Esophagus squamous epithelium (tissue), 5 donors: ENCODE results near the gene CALHM3. TPM values are rescaled to one million over a fixed set of nuclear protein-coding genes. Genes with fewer than 3 reads are reported as not detected.

Experiments
- DNase-seq: peaks from one replicate; lab custom pipeline; 2025; lab: John Stamatoyannopoulos, UW
- H3K27ac ChIP-seq, 4 donors: fragments of 200-600 bp; sonication (generic); one replicate each; pipeline ENCODE4 v1.5.1; 2016 to 2019; ENCODE audit warnings: mild to moderate bottlenecking in 1 of 4
- H3K27me3 ChIP-seq, 4 donors: fragments of 200-600 bp; sonication (generic); 1 replicate in 3 of 4; 2 replicates in 1 of 4; pipeline versions ENCODE4 v1.5.1 to v1.6.0; 2017 to 2021; ENCODE audit warnings: antibody characterized with exemption in 1 of 4
- H3K36me3 ChIP-seq, 3 donors: fragments of 200-600 bp; sonication (generic); one replicate each; pipeline ENCODE4 v1.5.1; 2016 to 2019
- H3K4me1 ChIP-seq, 3 donors: fragments of 200-600 bp; sonication (generic); one replicate each; pipeline ENCODE4 v1.5.1; 2017 to 2019
- H3K4me3 ChIP-seq, 4 donors: fragments of 200-600 bp; sonication (generic); 1 replicate in 3 of 4; 2 replicates in 1 of 4; pipeline ENCODE4 v1.5.1; 2016 to 2019; ENCODE audit warnings: mild to moderate bottlenecking in 2 of 4, moderate library complexity in 1 of 4
- H3K9me3 ChIP-seq, 3 donors: fragments of 200-600 bp; sonication (generic); one replicate each; pipeline ENCODE4 v1.5.1; 2016 to 2019
- CTCF ChIP-seq, 6 experiments: fragments of 450-650 bp in 4 of 6; fragments of 200-600 bp in 2 of 6; sonication (generic) in 2 of 6; IDR thresholded peaks; one replicate each; pipeline ENCODE4 v1.5.1; 2016 to 2019; ENCODE audit warnings: antibody characterized with exemption in 6 of 6, mild to moderate bottlenecking in 4 of 6, moderate library complexity in 4 of 6
- POLR2A ChIP-seq, 4 donors: fragments of 450-650 bp; IDR thresholded peaks; one replicate each; pipeline ENCODE4 v1.6.1; 2017; ENCODE audit warnings: antibody characterized with exemption in 4 of 4, mild to moderate bottlenecking in 4 of 4, moderate library complexity in 3 of 4
- WGBS, 2 donors: methylation state at CpG; one replicate each; pipeline ENCODE4 v1.1.5; 2018; 5-methylcytosine and 5-hydroxymethylcytosine counted together
- intact Hi-C: fragments of 100-400 bp; cut with DNase I; formaldehyde crosslinking; loops from one replicate; pipeline ENCODE4 v1.15.0; 2022
- total RNA-seq, 4 donors: library from RNA; depleted of rRNA; stranded (reverse); fragments of >200 nt; gene quantifications; one replicate each; pipeline ENCODE4 v1.1.0, GENCODE V29; 2016
- donor health status: DM: yes; HTN: yes; CAD: no.

CALHM3 gene
- total RNA-seq, 4 donors from 2014 or later = not detected

GRCh38 chr10:103495321-103495720 is 16.3 kb upstream of the CALHM3 start:
- Histone ChIP-seq H3K27me3 (peaks cover 0 to 93% (median 10%) of the 10 kb centered on the region in 4 donors), H3K9me3 (no peaks in the 10 kb centered on the region), H3K27ac (no peak overlapping the region), H3K4me3 (no peak overlapping the region), H3K4me1 (peaks cover 9 to 28% (median 14%) of the 10 kb centered on the region in 3 donors), H3K36me3 (no peaks in the 10 kb centered on the region)
- TF ChIP-seq CTCF (IDR thresholded peaks at IDR 0.05) (no peak), POLR2A (IDR thresholded peaks at IDR 0.05) (no peak)
- intact Hi-C loops = no loop called here
- DNase-seq = no peak
- 90 to 100% methylated on average over 1 to 3 of the region's 3 CpGs for WGBS, 2 donors

- 11 to 45% methylated on average over 5 to 7 of the region's 92 CpGs for WGBS, 2 donors
- H3K27me3 ChIP-seq = peaks cover 0 to 82% (median 10%) of the 10 kb centered on the region in 4 donors
- H3K4me1 ChIP-seq = peaks cover 9 to 28% (median 14%) of the 10 kb centered on the region in 3 donors
- TF ChIP-seq CTCF (IDR thresholded peaks at IDR 0.05) = no peak
- no peak for TF ChIP-seq POLR2A (IDR thresholded peaks at IDR 0.05)
- H3K27ac ChIP-seq = no peak overlapping the region
- intact Hi-C loops = no loop called here
- peak overlapping the region; percentile 33 to 79 (median 50) for H3K4me3 ChIP-seq
- H3K9me3 ChIP-seq = no peaks in the 10 kb centered on the region
- no peaks in the 10 kb centered on the region for H3K36me3 ChIP-seq
- no peak for DNase-seq
Observed at GRCh38 chr10:103493916-103494877, 15.2 kb upstream of the CALHM3 start.

GRCh38 chr10:103493362-103493915 is 14.4 kb upstream of the CALHM3 start, which contains the start of gene NEURL1:
NEURL1 (plus strand) TSS chr10:103493705; CDS start chr10:103494388, 683 bp downstream.
- 6% methylated on average over 14 of the region's 65 CpGs; no CpG with 5 or more reads in 1 of the 2 donors for WGBS, 2 donors
- H3K27me3 ChIP-seq = peaks cover 0 to 76% (median 10%) of the 10 kb centered on the region in 4 donors
- no peaks in the 10 kb centered on the region for H3K36me3 ChIP-seq
- DNase-seq = no peak
- peak within 1 kb of the TSS; percentile 33 to 79 (median 50) for H3K4me3 ChIP-seq
- no peaks in the 10 kb centered on the region for H3K9me3 ChIP-seq
- no peak within 1 kb of the TSS for H3K27ac ChIP-seq
- H3K4me1 ChIP-seq = peaks cover 9 to 28% (median 14%) of the 10 kb centered on the region in 3 donors
- TF ChIP-seq CTCF (IDR thresholded peaks at IDR 0.05) = no peak
- no peak for TF ChIP-seq POLR2A (IDR thresholded peaks at IDR 0.05)
- intact Hi-C loops = no loop called here

GRCh38 chr10:103492655-103493261 is 13.7 kb upstream of the CALHM3 start:
- DNase-seq = no peak
- Histone ChIP-seq H3K36me3 (no peaks in the 10 kb centered on the region), H3K9me3 (no peaks in the 10 kb centered on the region), H3K27me3 (peaks cover 0 to 69% (median 10%) of the 10 kb centered on the region in 4 donors), H3K4me1 (peaks cover 9 to 28% (median 14%) of the 10 kb centered on the region in 3 donors), H3K4me3 (peak overlapping the region in 1 of 4 donors; percentile 79), H3K27ac (no peak overlapping the region)
- WGBS, 2 donors = 66 to 82% methylated on average over 3 to 5 of the region's 5 CpGs
- intact Hi-C loops = no loop called here
- TF ChIP-seq CTCF (IDR thresholded peaks at IDR 0.05) (no peak), POLR2A (IDR thresholded peaks at IDR 0.05) (no peak)
